GM21786 (cell line): ENCODE measurements around the gene PTPRD.
A peak's percentile ranks its signal among the peaks of the same experiment; 100 is the strongest.
"Not testable (repeated sequence)": the region's sequence is repeated elsewhere in the genome, so short reads cannot be mapped to it uniquely, and the experiment has no call there.

Source experiments
- ATAC-seq: cut with Tn5 transposase; IDR thresholded peaks from one replicate; pipeline ENCODE4 v1.9.1; 2021; ENCODE audit not compliant: unreplicated experiment

PTPRD gene

GRCh38 chr9:9998491-9999287, 614.1 kb downstream of the PTPRD start:
- no peak for ATAC-seq

DNA sequence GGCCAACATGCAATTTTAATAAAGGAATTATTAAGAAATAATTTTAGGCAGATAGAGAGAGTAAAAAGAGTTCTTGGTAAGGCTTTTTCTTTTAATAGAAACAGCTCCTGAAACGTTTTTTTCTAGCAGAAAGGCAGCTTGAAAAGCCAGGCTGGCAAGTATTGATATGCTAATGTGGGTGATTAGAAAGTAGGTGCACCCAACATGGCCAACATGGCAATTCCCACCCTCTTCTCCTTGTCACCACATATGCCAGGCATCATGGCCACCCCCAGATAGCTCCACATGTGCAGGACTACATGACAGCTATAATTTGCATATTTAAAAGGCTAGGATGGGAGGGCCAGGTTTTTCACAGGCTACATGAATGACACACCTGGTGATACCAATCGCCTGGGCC, 615.2 kb downstream of the PTPRD start:
- no peak for ATAC-seq

GRCh38 chr9:9996259-9996658, 616.5 kb downstream of the PTPRD start:
- ATAC-seq, result no peak

GRCh38 chr9:9992936-9993335, 619.9 kb downstream of the PTPRD start:
- no peak for ATAC-seq

- no peak for ATAC-seq
Measured at GRCh38 chr9:9973062-9973461, 639.7 kb downstream of the PTPRD start.

GRCh38 chr9:9970514-9970913, 642.3 kb downstream of the PTPRD start:
- ATAC-seq, result no peak

- ATAC-seq, result no peak
Measured at GRCh38 chr9:9963841-9964240, 649.0 kb downstream of the PTPRD start.

DNA sequence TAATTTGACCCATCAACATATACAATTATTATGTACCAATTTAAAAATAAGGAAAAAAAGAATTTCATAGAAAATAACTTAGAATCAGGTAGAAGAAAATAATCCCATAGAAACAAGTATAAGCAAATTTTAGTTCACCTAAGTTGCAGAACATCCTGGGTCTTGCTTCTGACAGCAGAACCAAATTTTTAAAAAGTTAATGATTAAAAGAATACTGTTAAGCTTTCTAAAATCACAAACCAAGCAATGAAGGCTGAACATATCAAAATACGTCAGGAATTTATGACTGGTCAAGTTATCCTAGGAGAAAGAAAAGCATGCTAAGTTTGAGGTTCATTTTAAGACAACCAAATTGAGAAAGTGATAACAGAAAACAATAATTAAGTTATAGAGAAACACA, 650.9 kb downstream of the PTPRD start:
- no peak for ATAC-seq

GRCh38 chr9:9961487-9961886, 651.3 kb downstream of the PTPRD start:
- ATAC-seq, result no peak

GRCh38 chr9:9951556-9952160, 661.1 kb downstream of the PTPRD start:
- ATAC-seq, result no peak

- ATAC-seq, result no peak
Measured at GRCh38 chr9:9950813-9951212, 662.0 kb downstream of the PTPRD start.

GRCh38 chr9:9949978-9950377, 662.8 kb downstream of the PTPRD start:
- ATAC-seq, result no peak

- no peak for ATAC-seq
Measured at GRCh38 chr9:9949368-9949767, 663.4 kb downstream of the PTPRD start.

GRCh38 chr9:9945966-9946365, 666.8 kb downstream of the PTPRD start:
- no peak for ATAC-seq

- peak; percentile 88 for ATAC-seq
Measured at GRCh38 chr9:9942764-9943424, 669.9 kb downstream of the PTPRD start.

DNA sequence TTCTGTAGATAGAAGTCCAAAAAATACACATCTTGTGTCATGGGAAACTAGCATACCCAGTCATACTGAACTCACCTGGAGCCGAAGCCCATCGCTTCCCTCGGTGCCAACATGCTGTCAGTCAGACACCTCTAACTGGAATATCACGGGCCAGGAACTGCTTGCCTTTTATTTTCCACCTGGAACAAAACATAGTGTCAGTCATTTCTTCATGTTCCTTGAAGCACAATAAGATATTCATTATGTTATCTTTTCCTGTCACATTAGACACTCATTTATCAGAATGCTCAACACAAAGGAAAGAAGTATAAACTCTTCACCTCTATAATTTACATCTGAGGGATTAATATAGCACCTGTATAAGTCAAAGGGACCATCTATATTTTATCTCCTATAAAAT, 674.4 kb downstream of the PTPRD start:
- no peak for ATAC-seq

DNA sequence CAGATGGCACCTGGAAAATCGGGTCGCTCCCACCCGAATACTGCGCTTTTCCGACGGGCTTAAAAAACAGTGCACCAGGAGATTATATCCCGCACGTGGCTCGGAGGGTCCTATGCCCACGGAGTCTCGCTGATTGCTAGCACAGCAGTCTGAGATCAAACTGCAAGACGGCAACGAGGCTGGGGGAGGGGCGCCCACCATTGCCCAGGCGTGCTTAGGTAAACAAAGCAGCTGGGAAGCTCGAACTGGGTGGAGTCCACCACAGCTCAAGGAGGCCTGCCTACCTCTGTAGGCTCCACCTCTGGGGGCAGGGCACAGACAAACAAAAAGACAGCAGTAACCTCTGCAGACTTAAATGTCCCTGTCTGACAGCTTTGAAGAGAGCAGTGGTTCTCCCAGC, 681.3 kb downstream of the PTPRD start:
- not testable (repeated sequence) for ATAC-seq

- no peak for ATAC-seq
Measured at GRCh38 chr9:9924376-9924775, 688.4 kb downstream of the PTPRD start.

GRCh38 chr9:9921805-9922204, 691.0 kb downstream of the PTPRD start:
- ATAC-seq, result no peak

- no peak for ATAC-seq
Measured at GRCh38 chr9:9920425-9921060, 692.3 kb downstream of the PTPRD start.

DNA sequence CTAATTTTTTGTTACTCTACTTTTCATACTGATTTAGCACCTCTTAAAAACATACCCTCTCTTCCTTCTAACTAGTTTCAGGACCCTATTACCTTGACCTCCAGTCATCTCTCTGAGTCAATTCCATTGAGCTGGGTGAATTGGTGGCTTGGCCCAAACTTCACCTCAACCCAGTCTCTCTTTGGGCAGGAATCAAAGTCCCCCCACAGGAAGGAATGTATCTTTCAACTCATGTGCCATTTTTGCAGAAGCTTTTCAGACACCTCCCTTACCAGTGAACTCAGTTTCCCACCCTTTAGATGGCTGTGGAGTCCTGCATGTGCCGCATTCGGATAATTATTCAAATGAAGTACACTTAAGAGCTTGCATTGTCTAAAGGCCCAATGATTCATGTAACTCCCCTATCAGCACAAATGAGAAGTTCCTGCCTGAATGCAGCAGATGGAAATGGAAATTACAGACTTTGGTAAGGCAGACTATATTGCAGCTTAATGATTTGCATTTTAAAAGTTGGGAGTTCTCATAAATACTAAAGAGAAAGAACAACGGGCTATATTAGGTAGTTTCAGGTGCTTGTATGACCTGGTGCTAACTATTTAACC, 693.5 kb downstream of the PTPRD start:
- no peak for ATAC-seq
